ENCODE results near the gene FAM53B.

FAM53B gene

DNA sequence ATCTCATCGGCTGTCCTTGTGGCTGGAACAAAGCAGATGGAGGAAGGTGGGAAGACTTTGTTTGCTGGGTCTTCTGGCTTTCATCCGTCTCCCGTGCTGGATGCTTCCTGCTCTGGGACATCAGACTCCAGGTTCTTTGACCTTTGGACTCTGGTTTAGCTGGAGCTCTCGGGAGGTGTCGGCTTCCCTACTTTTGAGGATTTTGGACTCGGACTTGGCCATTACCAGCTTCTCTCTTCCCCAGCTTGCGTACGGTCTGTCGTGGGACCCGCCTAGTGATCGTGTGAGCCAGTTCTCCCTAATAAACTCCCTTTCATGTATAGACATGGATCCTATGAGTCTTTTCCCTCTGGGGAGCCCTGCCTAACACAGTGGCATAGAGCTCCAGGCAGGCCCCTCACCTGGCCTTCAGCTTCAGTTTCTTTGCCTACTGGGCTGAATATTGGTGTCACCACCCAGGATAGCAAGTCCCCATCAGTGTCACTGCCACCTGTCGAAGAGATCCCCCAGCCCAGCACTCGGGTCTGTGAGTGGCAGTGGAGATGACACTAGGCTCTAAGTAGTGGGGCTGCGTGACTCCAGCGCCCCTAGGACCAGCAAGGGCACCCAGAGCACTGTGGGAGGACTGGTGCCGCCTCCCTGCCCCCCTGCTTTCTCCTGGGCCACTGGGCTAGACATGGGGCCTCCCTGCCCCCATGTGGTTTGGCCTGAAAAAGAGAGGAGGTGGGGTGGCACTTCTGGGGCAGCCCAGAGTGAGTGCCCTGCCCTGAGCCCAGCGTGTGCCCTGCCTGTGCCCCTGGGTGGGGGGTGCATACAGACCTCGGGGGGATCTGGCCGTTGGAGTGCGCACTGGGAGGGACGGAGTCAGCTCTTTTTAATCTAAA lies 147.0 kb downstream of the FAM53B start:
- Histone ChIP-seq H3K27me3 (ENCODE audit: insufficient read depth, low read length) (no peaks in the 10 kb centered on the region), H2AFZ (ENCODE audit: low read depth, low read length) (no peak overlapping the region), H3K9me3 (ENCODE audit: low read length) (peaks cover 8% of the 10 kb centered on the region), H3K36me3 (ENCODE audit: insufficient read depth, low read length) (no peaks in the 10 kb centered on the region), H3K4me1 (ENCODE audit: insufficient read depth, low read length) (no peaks in the 10 kb centered on the region), H3K4me3 (ENCODE audit: low read length) (no peak overlapping the region)

DNA sequence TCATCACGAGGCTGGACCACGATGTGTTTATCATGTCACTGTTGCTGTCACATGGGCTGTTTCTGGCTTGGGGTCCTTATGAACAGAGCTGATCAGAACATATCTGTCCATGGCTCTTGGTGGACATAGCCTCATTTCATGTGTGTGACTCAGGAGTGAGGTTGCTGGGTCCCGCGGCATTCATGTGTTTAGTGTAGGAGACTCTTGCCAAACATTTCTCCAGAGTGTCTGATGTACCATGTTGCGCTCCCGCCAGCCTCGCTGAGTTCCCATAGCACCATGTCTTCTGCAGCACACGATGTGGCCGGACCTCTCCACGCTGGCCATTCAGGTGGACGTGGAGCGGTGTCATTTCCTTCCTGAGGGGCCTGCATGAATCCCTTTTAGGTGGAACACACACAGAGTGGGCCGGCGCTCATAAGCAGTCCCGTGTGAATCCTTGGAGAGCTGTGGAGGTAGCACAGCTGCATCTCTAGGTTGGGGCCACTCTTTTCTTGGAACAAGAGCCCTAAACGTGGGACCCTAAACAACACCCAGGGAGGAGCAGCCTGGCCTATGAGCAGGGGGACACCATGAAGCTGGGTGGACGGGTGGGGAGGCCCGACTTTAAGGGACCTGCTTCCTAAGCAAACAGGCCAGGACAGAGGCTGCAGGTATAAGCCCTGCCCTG lies 147.9 kb downstream of the FAM53B start:
- H2AFZ ChIP-seq (ENCODE audit: low read depth, low read length) = no peak overlapping the region
- no peaks in the 10 kb centered on the region for H3K27me3 ChIP-seq (ENCODE audit: insufficient read depth, low read length)
- H3K9me3 ChIP-seq (ENCODE audit: low read length) = peaks cover 10% of the 10 kb centered on the region
- H3K36me3 ChIP-seq (ENCODE audit: insufficient read depth, low read length) = no peaks in the 10 kb centered on the region
- no peaks in the 10 kb centered on the region for H3K4me1 ChIP-seq (ENCODE audit: insufficient read depth, low read length)
- no peak overlapping the region for H3K4me3 ChIP-seq (ENCODE audit: low read length)

DNA sequence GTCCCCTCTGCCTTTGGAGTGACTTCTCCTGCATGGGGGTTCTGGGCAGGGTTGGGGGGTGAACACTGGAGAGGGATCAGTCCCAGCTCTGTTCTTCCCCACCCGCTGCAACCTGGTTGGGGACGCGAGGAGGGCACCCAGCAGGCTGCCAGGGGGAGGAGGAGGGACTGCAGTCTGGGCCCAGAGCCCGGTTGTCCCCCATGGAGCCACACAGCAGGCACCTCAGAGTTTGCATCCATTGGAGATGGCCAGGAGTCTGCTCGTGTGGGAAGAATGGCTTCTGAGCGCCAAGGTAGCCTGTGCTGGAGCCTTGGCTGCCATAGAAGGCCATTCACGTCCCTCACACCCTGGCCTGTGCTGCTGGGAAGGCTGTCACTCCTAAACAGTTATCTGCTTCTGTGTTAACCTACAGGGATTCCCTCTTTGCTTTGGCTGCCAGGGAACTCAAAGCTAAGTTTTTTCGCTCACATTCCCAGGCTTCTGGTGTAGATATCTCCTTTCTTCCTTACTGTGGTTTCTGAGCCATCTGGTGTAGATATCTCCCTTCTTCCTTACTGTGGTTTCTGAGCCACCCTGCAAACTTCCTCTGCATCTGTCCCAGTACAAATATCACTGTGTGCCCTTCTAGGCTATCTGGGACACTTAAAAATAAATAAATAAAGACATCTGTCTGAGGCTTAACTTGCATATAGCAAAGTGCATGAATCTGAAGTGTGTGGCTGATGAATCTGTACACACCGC lies 148.9 kb downstream of the FAM53B start:
- Histone ChIP-seq H2AFZ (ENCODE audit: low read depth, low read length) (no peak overlapping the region), H3K27me3 (ENCODE audit: insufficient read depth, low read length) (no peaks in the 10 kb centered on the region), H3K36me3 (ENCODE audit: insufficient read depth, low read length) (no peaks in the 10 kb centered on the region), H3K4me3 (ENCODE audit: low read length) (no peak overlapping the region), H3K4me1 (ENCODE audit: insufficient read depth, low read length) (no peaks in the 10 kb centered on the region), H3K9me3 (ENCODE audit: low read length) (peaks cover 10% of the 10 kb centered on the region)

DNA sequence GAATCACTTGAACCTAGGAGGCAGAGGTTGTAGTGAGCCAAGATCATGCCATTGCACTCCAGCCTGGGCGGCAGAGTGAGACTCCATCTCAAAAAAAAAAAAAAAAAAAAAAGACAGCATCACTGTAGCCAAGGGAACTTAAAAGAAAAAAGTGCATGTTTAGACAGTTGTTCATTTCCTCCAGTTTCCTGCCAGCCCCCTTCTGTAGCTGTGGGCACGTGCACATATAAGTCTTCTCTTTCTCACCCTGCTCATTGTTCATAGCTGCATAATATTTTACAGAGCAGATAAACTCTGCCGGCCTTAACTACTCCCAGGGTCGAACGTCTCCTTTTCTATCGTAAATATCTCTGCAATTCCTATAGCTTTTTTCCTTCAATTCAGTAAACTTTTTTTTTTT lies 149.9 kb downstream of the FAM53B start:
- Histone ChIP-seq H3K4me1 (ENCODE audit: insufficient read depth, low read length) (no peaks in the 10 kb centered on the region), H3K9me3 (ENCODE audit: low read length) (peaks cover 10% of the 10 kb centered on the region), H2AFZ (ENCODE audit: low read depth, low read length) (no peak overlapping the region), H3K36me3 (ENCODE audit: insufficient read depth, low read length) (no peaks in the 10 kb centered on the region), H3K4me3 (ENCODE audit: low read length) (no peak overlapping the region), H3K27me3 (ENCODE audit: insufficient read depth, low read length) (no peaks in the 10 kb centered on the region)

DNA sequence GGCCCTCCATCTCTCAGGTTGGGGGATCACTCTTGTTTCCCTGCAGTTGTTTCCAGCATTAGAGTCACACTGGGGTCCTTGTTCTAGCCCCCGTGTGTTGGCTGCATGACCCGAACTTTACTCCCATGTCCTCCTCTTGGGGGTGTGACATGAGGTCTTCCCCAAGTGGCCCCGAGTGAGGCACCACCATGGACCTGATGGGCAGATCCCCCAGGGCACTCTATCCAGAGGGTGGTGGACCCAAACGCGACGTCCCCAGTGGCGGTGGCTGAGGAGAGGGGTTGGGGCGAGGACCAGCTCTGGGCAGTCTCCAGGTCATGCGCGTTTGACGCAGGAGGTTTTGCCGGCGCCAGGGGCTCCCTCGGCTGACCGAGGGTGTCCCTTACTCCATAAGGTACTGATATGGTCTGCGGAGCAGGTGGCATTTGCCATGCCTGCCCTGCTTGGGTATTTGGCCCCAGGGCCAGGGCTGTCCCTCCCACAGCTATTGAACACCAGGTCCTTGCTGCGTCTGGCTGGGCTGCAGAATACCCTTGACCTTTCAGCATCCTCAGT lies 150.7 kb downstream of the FAM53B start:
- H3K9me3 ChIP-seq (ENCODE audit: low read length) = peaks cover 10% of the 10 kb centered on the region
- H2AFZ ChIP-seq (ENCODE audit: low read depth, low read length) = no peak overlapping the region
- H3K27me3 ChIP-seq (ENCODE audit: insufficient read depth, low read length) = no peaks in the 10 kb centered on the region
- H3K4me3 ChIP-seq (ENCODE audit: low read length) = no peak overlapping the region
- no peaks in the 10 kb centered on the region for H3K36me3 ChIP-seq (ENCODE audit: insufficient read depth, low read length)
- peaks cover 2% of the 10 kb centered on the region for H3K4me1 ChIP-seq (ENCODE audit: insufficient read depth, low read length)

DNA sequence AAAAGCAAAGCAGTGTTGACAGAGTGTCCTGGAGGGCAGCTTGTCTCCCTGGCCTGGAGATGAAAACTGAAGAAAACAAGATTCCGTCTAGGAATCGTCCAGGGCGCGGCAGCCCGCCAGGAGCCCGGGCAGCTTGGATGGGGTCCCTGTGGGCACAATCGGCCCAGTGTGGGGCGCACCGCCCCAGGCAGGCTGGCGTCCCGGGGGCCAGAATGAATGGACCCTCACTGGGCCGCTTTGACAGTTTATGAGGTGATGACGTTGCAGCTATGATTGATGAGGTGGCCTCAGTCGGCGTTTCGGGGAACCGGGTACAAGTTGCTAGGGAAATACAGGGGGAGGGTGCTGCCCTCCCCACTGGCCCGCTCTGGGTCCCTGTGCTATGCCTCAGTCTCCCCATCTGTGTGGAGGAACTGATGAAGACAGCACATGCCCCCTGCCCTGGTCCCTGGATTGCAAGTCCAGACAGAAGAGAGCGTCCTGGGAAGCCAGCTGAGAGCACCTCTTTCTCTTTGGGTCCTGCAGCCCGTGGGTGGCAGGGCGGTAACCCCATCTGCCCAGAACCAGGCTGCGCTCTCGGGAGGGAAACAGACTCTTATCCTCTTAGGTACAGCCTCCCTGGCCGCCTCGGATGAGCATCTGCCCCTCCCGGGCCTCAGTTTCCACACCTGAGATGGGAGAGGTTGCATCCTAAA lies 151.3 kb downstream of the FAM53B start:
- peaks cover 2% of the 10 kb centered on the region for H3K4me1 ChIP-seq (ENCODE audit: insufficient read depth, low read length)
- H2AFZ ChIP-seq (ENCODE audit: low read depth, low read length) = no peak overlapping the region

DNA sequence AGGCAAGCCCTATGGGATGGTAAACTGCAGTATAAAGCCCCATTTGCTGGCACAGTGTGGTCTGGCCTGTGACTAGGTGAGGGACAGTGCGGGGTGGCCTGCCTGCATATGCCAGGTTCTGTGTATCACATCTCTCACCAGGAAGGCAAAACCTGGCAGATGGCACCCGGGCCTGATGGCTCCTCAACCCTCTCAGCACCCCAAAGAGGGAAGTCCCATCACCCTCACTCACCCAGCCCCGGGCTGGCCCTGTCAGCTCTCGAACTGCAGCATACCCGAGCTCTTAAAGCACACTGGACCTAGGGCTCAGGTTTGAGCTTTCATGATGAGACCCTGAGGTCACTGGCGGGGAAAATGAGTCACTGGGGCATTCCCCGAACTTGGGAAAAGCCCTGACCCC lies 152.1 kb downstream of the FAM53B start:
- Histone ChIP-seq H3K9me3 (ENCODE audit: low read length) (peaks cover 10% of the 10 kb centered on the region), H3K4me1 (ENCODE audit: insufficient read depth, low read length) (peaks cover 2% of the 10 kb centered on the region), H2AFZ (ENCODE audit: low read depth, low read length) (no peak overlapping the region), H3K4me3 (ENCODE audit: low read length) (no peak overlapping the region), H3K27me3 (ENCODE audit: insufficient read depth, low read length) (no peaks in the 10 kb centered on the region), H3K36me3 (ENCODE audit: insufficient read depth, low read length) (no peaks in the 10 kb centered on the region)

More for the DNA sequence above, 151.3 kb downstream of the FAM53B start:
- Histone ChIP-seq H3K27me3 (ENCODE audit: insufficient read depth, low read length) (no peaks in the 10 kb centered on the region), H3K9me3 (ENCODE audit: low read length) (peaks cover 10% of the 10 kb centered on the region), H3K4me3 (ENCODE audit: low read length) (no peak overlapping the region), H3K36me3 (ENCODE audit: insufficient read depth, low read length) (no peaks in the 10 kb centered on the region)

DNA sequence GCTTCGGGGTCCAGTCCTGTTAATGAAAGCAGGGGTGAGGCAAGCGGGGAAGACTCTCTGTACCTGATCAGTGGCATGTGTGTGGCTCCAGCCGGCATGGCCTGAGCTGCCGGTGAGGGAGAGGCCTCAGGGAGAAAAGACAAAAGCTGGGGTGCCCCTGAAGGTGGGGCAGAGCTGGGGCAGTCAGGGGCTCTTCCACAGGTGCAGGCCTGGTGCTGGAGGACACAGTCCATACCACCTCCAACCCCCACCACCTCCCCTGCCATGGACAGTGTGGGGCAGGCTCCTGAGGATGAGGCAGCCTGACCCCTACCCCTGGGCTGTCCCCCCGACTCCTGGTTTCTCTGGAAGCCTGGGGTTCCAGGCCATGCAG lies 153.1 kb downstream of the FAM53B start:
- Histone ChIP-seq H2AFZ (ENCODE audit: low read depth, low read length) (no peak overlapping the region), H3K36me3 (ENCODE audit: insufficient read depth, low read length) (no peaks in the 10 kb centered on the region), H3K27me3 (ENCODE audit: insufficient read depth, low read length) (no peaks in the 10 kb centered on the region), H3K9me3 (ENCODE audit: low read length) (peaks cover 10% of the 10 kb centered on the region), H3K4me1 (ENCODE audit: insufficient read depth, low read length) (peaks cover 2% of the 10 kb centered on the region), H3K4me3 (ENCODE audit: low read length) (no peak overlapping the region)

DNA sequence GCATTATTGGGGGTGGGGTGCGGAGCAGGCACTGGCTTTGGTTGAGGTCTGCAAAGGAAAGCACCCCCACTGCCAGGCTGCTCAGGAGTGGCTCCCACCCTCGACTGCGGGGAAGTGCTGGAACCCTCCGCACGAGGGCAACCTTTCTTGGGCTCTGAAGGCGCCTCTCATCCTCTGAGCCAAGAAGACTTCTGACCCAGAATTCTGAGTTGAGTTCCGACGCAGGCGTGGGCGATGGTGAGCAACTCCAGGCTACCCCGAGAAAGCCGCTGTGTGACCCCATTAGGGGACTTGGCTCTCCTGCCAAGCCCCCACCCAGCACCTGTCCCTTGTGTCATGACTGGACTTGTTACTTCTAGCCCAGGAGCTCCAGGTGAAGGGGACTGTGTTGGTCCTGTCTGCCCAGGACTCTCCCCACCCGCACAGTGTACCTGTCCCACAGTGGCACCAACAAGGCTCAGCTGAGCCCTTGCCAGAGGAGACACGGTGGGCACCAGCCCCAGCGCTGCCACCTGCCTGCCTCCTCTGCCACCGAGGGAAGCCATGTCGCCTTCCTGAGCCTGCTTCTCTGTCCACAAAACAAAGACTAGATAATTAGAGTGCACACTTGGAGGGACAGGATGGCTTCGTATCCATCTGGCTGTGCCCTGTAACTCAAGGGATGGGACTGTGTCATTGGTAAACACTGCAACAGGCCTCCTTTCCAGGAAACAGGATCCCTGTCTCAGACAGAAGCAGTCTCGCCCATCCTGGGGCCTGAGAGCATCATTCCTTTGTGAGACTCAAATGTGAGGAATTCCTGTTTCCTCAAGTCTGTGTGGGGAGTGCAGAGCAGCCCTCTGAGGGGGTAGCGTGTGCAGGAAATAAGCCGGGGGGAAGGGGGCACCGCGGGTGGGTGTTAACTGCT lies 153.7 kb downstream of the FAM53B start:
- Histone ChIP-seq H3K4me1 (ENCODE audit: insufficient read depth, low read length) (peaks cover 2% of the 10 kb centered on the region), H3K27me3 (ENCODE audit: insufficient read depth, low read length) (no peaks in the 10 kb centered on the region), H3K36me3 (ENCODE audit: insufficient read depth, low read length) (no peaks in the 10 kb centered on the region), H3K4me3 (ENCODE audit: low read length) (no peak overlapping the region), H3K9me3 (ENCODE audit: low read length) (peaks cover 10% of the 10 kb centered on the region), H2AFZ (ENCODE audit: low read depth, low read length) (no peak overlapping the region)

DNA sequence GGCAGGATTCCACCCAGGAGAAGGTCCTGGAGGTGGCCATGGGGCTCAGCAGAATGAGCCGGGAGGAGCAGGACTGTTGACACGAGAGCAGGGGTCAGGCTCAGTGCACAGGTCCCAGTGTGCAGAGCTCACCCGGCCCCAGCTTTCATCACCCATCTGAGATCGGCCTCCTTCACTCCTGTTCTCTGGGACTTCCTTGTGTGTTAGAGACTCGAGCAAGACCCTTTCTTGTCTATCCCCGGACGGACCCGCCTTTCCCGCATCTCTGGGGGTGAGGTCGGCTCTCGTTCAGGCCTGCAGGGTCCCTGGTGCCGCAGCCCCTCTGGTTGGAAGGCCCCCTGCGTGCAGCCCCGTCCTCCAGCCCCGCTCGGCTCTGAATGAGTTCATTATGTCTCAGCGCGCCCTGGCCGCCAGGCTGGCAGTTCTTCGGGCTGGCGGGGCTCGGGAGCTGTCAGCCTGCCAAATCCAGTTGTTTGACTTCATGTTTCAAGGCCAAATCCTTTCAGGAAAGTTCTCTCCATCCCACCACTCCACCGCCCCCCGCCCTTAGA lies 154.6 kb downstream of the FAM53B start:
- Histone ChIP-seq H3K9me3 (ENCODE audit: low read length) (peaks cover 10% of the 10 kb centered on the region), H3K27me3 (ENCODE audit: insufficient read depth, low read length) (no peaks in the 10 kb centered on the region), H3K4me3 (ENCODE audit: low read length) (no peak overlapping the region), H2AFZ (ENCODE audit: low read depth, low read length) (no peak overlapping the region), H3K36me3 (ENCODE audit: insufficient read depth, low read length) (no peaks in the 10 kb centered on the region), H3K4me1 (ENCODE audit: insufficient read depth, low read length) (peaks cover 2% of the 10 kb centered on the region)

DNA sequence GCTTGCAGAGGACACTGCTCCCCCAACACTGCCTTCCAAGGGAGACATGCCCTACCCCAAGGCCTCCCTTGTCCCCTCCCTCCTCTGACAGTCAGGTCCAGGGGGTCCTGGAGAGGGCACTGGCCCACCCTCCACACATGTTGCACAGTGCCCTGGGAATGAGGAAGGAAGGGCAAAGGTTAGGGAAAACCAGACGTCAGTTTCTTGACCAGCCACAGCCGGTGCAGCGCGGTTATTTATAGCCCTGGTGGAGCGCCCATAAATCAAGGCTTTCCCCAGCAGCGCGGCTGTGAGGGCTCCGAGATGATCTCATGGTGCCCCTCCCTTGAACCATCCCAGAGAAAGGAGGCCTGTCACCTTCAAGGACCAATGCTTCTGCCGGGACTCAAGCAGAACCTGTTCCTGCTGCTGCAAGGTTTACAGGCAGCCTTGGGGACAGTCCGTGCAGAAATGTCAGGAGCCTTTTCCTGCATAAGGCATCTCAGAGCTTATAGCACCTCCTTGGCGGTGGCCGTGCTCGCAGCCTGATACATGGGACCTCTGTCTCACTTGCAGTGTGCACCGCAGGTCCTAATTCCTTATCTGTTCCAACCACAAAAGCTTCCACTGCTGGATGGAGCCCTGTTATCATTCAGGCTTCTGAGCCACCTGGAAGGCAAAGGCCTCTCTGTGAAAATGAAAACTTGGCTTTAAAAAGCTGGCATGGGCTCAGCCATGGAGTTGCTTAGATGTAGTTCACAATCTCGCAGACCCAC lies 155.3 kb downstream of the FAM53B start:
- H3K9me3 ChIP-seq (ENCODE audit: low read length) = peaks cover 10% of the 10 kb centered on the region
- no peak overlapping the region for H3K4me3 ChIP-seq (ENCODE audit: low read length)
- H2AFZ ChIP-seq (ENCODE audit: low read depth, low read length) = no peak overlapping the region
- H3K27me3 ChIP-seq (ENCODE audit: insufficient read depth, low read length) = no peaks in the 10 kb centered on the region
- H3K4me1 ChIP-seq (ENCODE audit: insufficient read depth, low read length) = peaks cover 2% of the 10 kb centered on the region
- H3K36me3 ChIP-seq (ENCODE audit: insufficient read depth, low read length) = no peaks in the 10 kb centered on the region

All from neuron (in vitro differentiated cells).